HuH-7.5 (cell line): ENCODE data around the gene RAB44.
"Not testable (repeated sequence)": the region's sequence is repeated elsewhere in the genome, so short reads cannot be mapped to it uniquely, and the experiment has no call there.

ENCODE experiments used
- DNase-seq: peaks from one replicate; pipeline ENCODE4 v3.0.0; 2011; ENCODE audit warnings: low spot score

RAB44 gene

GRCh38 chr6:36697481-36697903, at the start of gene RAB44:
TSS of gene RAB44 (plus strand) at chr6:36697826. CDS start at chr6:36704236, 6,410 bp downstream.
- DNase-seq: no peak

- no peak for DNase-seq
Observed at GRCh38 chr6:36649086-36649485, 48.5 kb upstream of the RAB44 start.

GRCh38 chr6:36649701-36650484, 47.7 kb upstream of the RAB44 start:
- DNase-seq: no peak

DNA sequence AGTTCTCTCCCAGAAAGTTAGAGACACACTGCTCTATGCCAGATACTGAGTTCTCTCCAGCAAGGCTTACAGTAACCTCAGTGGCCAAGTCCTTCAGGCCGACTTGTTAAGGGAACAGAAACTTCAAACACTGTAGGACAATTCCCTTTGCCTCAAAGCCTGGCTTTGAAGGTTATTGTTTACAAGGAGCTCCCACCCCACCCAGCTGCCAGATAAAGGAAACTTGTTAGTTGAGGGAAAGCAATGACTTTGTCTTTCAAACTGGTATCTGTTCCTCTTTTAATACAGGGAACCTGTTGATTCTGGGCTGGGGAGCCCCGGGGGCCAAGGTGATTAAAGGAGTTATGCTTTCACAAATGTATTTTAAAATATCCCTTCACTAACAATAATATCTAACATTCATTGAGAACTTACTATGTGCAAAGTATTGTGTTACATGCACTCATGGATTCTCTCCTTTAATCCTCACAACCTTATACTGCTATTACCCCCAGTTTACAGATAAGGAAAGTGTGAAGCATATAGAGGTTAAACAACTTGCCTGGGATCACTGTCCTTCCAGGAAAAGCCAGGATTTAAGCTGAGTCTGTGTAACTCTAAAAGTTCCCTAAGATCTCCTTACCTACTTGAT, 46.7 kb upstream of the RAB44 start:
- DNase-seq: no peak

DNA sequence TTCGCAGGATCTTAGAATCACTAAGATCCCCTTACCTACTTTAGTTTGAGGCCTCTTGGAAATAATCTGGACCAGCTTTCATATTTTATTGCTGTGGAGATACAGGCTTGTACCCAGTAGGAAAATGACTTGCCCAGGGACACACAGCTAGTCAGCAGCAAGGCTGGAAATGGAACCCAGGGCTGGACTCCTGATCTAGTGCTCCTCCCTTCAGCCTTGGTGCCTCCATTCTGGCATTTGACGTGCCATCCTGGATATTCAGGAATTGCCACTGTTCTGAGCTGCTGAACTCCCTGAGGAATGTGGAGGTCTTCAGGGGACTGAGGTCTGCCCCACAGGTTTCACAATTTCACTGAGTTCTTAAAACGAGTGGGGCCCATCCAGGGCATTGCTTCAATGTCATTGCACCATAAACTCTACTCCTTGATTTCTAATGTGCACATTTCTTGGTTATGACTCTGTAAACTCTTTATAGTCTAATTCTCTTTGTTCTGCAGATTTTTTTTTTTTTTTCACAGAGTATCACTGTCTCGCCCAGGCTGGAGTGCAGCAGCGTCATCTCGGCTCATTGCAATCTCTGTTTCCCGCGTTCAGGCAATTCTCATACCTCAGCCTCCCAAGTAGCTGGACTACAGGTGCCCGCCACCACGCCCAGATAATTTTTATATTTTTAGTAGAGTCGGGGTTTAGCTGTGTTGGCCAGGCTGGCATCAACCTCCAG, 45.8 kb upstream of the RAB44 start:
- DNase-seq: no peak

DNA sequence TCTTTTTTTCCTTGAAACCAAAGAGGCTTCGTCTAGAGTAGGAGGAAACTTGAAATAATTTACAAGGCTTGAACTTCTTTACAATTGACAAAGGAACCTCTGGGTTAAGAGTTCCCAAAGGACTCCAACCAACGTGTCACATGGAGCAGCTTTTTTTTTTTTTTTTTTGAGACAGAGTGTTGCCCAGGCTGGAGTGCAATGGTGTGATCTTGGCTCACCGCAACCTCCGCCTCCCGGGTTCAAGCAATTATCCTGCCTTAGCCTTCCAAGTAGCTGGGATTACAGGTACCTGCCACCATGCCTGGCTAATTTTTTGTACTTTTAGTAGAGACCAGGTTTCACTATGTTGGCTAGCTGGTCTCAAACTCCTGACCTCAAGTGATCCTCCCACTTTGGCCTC, 43.2 kb upstream of the RAB44 start:
- DNase-seq: not testable (repeated sequence)

- no peak for DNase-seq
Observed at GRCh38 chr6:36655085-36655724, 42.4 kb upstream of the RAB44 start.

DNA sequence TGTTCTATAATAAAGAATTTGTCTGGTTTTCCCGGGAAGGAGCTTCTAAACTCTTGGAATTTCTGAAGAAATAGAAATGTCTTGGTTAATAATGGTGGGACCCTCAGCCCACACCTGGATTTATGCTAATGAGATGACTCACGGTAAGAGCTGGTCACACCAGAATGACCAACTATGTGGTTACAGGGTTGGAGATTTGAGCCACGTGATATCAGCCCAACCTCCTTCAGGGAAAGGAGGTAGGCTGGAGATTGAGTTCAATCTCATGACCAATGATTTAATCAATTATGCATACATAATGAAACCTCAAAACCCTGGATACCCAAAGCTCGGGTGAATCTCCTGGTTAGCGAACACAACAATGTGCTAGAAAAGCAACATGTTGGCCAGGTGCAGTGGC, 41.2 kb upstream of the RAB44 start:
- DNase-seq: no peak

DNA sequence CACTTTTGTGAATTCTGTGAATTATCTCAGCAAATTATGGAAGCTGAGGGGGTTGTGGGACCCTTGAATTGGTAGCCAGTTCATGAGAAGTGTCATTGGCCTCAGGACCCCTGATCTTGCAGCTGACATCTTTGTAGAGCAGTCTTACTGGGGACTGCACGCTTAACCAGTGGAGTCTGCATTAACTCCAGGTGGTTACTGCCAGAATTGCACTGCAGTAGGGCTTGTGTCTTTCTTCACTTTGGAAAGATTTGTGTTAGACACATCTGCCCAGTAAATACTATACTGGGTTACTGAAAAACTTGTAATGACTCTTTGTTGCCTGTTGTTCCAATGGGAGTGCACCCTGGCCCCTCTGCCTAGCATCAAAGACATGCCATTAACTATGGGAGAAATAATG, 40.4 kb upstream of the RAB44 start:
- no peak for DNase-seq

GRCh38 chr6:36657942-36658544, 39.6 kb upstream of the RAB44 start:
- DNase-seq: no peak

GRCh38 chr6:36659271-36659670, 38.4 kb upstream of the RAB44 start:
- DNase-seq: no peak

DNA sequence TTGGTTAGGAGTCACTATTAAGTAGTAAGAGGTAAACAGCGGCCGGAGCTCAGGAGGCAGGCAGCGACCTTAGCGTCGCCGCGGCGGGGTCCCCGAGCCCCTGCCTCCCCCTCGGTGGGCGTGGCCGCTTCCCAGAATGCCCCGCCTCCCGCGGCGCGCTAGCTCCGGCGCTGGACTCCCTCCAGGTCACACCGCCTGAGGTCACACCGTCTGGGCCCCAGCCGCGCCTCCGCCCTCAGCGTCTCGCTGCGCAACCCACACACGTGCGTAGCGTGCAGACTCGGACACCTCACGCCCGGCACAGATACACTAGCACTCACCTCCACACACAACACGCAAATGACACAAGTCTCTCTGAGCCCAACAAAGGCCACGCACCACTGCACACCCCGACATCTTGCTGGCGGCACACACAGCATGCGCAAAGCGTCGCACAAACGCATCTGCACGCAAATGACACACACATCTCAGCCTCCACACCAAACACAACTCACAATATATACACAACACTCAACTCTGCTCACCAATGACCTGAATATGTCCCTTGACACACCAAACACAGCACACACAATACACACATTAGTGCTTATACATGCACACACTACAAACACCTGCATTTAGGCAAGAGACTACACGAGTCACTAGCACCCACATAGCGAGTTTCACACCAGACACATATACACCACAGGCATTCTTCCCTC, 36.7 kb upstream of the RAB44 start:
- peak; percentile 32 for DNase-seq

- DNase-seq: no peak
Observed at GRCh38 chr6:36662380-36662779, 35.2 kb upstream of the RAB44 start.

DNA sequence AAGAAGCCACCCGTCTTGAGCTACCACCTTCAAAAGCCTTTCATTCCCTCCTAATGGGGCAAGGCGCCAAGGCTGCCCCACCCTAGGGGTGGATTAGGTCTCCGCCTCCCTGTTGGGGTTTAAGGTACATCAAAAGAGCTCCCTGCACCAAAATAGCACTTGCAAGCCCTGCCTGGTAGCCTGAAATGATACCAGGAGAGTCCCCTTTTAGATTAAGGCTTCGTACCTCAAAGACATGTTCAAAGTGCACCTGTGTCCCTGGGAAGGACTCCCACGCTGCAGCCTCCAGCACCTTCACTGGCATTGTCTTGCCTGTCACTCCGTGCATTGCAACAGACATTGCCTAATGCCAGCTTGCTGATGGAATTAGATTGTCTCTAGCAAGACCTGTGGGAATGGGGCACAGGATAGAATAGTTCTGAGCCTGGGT, 34.8 kb upstream of the RAB44 start:
- no peak for DNase-seq

DNA sequence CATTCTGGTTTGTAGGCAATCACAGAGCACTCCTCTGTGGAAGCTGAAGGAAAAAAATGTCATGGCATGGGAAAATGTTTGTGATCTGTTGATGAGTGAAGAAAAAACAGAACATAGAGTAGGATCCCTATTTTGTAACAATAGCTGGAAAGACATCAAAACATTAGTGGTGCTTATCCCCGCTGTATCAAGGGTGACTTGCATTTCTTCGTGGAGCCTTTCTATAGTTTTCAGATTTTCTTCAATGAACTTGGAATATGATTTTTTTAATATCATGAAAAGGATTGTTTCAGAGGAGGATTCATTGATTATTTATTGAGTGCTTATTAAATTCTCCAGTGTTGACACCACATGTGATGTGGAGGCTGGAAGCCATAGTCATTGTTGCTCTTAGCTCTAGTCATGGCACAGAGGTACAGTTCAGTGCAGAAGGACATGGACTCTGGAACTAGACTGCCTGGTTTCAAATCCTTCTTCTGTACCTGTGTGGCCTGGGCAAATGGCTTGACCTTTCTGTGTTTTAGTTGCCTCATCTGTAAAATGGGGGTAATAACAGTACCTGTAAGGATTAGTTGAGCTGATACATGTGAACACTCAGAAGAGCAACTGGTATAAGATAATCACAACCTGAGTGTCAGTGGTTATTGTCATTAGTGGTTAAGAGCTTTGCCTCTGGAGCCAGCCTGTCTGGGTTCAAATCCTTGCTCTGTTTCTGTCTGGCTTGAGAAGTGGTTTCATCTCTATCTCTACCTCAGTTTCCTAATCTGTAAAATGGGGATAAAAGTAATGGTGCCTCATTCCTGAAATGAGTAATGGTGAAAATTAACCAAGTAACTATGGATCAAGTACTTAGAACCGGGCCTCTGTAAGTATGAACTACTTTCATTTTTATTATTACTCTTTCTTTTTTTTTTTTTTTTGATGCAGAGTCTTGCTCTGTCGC, 33.9 kb upstream of the RAB44 start:
- no peak for DNase-seq

GRCh38 chr6:36665180-36665579, 32.4 kb upstream of the RAB44 start:
- no peak for DNase-seq

- DNase-seq: no peak
Observed at GRCh38 chr6:36666287-36666686, 31.3 kb upstream of the RAB44 start.

DNA sequence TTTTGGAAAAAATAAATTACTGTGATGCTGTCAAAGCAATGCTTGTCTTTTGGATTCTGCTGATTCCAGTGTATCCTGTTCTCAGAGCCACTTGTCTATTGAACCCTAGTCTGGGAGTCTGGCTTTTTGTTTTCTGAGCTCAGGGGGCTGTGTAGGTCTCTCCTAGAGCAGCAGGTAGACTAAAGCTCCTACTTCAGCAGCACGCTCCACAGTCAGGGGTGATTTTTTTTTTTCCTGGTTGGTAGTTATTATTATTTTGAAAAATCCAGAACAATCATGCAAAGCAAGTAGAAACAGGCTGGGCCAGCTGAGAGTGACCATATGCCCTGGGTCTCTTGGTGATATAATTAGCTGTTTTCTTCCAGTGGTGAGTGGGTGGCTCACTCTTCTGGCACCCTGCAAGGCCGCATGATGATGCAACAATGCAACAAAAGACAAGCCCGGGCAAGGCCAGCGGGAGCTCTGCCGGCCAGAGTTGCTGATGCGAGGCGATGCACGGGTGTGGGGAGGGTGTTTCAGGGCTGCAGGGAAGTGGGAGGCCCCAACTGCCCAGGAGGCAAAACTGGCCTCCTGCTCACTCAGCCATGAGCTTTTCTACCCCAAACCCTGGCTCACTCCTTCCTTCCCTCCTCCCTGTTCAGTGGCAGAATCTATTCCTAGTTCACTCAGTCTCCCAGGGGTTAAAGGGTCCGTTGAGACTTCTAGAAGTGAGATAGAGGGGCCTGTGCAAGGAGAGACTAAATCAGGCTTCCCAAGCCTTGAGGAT, 30.6 kb upstream of the RAB44 start:
- DNase-seq: peak; percentile 46

GRCh38 chr6:36668591-36668990, 29.0 kb upstream of the RAB44 start:
- no peak for DNase-seq

GRCh38 chr6:36669002-36669401, 28.6 kb upstream of the RAB44 start:
- DNase-seq: no peak
